Stomach (tissue), 4 donors: ENCODE measurements around the gene LMTK2.

ENCODE experiments used
- CTCF ChIP-seq, 7 experiments: fragments of 450-650 bp in 4 of 7; fragments of 200-600 bp in 3 of 7; sonication (generic) in 3 of 7; IDR thresholded peaks; one replicate each; pipeline ENCODE4 v1.5.1; 2016 to 2019; ENCODE audit warnings: antibody characterized with exemption in 7 of 7, control low read depth in 2 of 7, mild to moderate bottlenecking in 1 of 7
- EP300 ChIP-seq: sonication (generic); formaldehyde crosslinking; IDR thresholded peaks from one replicate; pipeline ENCODE4 v1.6.1; 2017; ENCODE audit warnings: antibody characterized with exemption

GRCh38 chr7:98248156-98248555 is 141.5 kb downstream of the LMTK2 start:
- TF ChIP-seq CTCF (IDR thresholded peaks at IDR 0.05) (no peak), EP300 (no peak)
